NCI-H2227 (cell line): ENCODE results near the gene TOLLIP.
"Not testable (repeated sequence)": the region's sequence is repeated elsewhere in the genome, so short reads cannot be mapped to it uniquely, and the experiment has no call there.

Source experiments
- DNase-seq: peaks from one replicate; lab custom pipeline; 2025; ENCODE audit not compliant: unreplicated experiment; lab: John Stamatoyannopoulos, UW

Gene TOLLIP

GRCh38 chr11:1266976-1267375, 42.5 kb downstream of the TOLLIP start:
- not testable (repeated sequence) for DNase-seq

DNA sequence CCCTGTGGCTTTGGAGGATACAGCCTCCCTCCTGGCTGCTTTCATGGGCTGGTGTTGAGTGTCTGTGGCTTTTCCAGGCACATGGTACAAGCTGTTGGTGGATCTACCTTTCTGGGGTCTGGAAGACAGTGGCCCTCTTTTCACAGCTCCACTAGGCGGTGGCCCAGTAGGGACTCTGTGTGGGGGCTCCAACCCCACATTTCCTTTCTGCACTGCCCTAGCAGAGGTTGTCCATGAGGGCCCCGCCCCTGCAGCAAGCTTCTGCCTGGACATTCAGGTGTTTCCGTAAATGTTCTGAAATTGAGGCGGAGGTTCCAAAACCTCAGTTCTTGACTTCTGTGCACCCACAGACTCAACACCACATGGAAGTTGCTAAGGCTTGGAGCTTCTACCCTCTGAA, 44.0 kb downstream of the TOLLIP start:
- not testable (repeated sequence) for DNase-seq

- DNase-seq, result not testable (repeated sequence)
Observed at GRCh38 chr11:1264444-1264843, 45.0 kb downstream of the TOLLIP start.

GRCh38 chr11:1263010-1263409, 46.4 kb downstream of the TOLLIP start:
- DNase-seq, result no peak

DNA sequence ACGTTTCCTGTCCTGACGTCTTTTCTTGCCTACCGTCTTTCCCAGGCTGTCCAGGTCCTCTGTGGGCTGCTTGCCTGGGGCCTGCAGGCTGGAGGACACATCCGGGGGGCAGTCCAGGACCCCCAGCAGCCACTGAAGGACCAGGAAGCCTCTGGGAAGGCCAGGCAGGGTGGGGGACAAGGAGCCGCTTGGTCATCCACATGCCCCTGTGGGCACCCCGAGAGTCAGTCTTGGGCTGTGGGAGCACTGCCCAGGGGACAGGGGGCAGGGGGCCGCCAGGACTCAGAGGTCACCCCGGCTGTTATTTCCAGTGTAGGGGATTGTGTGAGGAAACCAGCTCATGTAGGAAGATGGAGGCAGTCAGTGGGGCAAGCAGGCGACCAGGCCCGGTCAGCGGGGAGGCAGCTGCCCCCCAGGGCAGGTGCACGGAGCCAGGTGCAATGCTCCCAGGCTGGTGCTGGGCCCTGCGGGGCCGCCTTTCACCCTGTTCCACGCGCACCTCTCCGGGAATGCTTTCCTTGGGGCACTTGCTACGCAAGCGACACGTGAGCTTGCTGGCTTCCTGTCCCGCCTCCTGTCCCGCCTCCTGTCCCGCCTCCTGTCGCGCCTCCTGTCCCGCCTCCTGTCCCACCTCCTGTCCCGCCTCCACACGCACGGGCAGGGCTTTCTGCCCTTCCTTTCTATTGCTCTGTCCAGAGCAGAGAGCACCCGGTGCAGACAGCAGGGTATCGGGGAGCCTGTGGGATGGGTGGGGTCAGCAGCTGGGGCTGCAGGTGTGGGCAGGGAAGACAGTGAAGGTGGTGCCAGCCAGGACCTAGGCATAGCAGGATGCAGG, 47.0 kb downstream of the TOLLIP start:
- DNase-seq, result peak; percentile 87

DNA sequence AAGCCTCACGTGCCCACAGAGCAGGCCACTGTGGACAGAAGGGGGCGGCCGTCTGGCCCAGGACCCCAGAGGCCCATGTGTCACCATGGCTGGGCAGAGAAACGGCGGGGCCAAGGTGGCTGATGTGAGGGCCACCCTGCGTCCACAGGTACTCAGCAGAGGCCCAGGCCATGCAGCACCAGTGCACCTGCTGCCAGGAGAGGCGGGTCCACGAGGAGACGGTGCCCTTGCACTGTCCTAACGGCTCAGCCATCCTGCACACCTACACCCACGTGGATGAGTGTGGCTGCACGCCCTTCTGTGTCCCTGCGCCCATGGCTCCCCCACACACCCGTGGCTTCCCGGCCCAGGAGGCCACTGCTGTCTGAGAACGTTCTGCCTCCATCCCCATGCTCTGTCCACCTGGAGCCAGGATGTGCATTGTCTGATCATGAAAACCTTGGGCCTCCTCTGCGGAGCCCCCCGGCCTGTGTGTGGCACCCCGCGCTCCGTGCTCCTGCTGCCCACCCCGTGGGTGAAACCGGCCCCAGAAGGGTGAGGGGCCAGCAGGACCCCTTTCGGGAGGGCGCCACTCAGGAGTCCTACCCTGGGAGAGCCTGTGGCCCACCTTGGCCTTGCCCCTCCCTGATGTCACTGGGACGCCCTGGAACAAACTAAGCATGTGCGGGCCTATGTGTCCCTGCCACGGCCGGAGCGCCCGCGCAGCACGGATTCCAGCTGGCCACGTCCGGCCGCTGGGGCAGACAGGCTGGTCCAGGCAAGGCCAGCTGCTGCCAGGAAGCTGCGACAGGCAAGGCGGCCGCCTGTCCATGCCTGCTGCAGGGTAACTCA, 48.0 kb downstream of the TOLLIP start:
- no peak for DNase-seq

- DNase-seq, result no peak
Observed at GRCh38 chr11:1260620-1261019, 48.8 kb downstream of the TOLLIP start.

DNA sequence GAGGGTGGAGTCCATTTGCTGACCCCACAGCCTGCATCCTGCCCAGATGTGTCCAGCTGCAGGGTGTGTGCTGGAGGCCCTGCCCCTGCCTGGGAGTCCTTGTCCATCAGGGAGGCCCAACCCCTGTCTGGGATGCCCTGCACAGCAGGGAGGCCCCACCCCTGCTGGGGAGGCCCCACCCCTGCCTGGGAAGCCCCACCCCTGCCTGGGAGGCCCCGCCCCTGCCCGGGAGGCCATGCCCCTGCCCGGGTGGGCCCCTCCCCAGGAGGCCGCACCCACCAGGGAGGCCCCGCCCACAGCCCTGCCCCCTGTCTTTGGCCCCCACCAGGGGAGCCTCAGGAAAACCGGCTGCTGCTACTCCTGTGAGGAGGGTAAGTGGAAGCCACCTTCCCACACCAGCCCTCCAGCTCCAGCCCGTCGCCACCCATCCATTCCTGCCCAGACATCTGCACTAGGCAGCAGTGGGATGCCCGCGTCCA, 49.4 kb downstream of the TOLLIP start:
- DNase-seq, result no peak

GRCh38 chr11:1259561-1259960, 49.9 kb downstream of the TOLLIP start:
- DNase-seq, result no peak

DNA sequence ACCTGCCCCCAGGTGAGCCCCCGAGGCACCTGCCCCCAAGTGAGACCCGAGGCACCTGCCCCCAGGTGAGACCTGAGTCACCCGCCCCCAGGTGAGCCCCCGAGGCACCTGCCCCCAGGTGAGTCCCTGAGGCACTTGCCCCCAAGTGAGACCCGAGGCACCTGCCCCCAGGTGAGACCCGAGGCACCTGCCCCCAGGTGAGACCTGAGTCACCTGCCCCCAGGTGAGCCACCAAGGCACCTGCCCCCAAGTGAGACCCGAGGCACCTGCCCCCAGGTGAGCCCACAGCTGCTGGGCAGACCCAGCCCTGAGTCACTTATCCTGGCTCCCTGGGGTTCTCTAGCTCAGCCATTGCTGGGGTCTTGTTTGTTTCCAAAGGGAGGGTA, 50.4 kb downstream of the TOLLIP start:
- DNase-seq, result no peak

- no peak for DNase-seq
Observed at GRCh38 chr11:1258401-1259075, 50.9 kb downstream of the TOLLIP start.

DNA sequence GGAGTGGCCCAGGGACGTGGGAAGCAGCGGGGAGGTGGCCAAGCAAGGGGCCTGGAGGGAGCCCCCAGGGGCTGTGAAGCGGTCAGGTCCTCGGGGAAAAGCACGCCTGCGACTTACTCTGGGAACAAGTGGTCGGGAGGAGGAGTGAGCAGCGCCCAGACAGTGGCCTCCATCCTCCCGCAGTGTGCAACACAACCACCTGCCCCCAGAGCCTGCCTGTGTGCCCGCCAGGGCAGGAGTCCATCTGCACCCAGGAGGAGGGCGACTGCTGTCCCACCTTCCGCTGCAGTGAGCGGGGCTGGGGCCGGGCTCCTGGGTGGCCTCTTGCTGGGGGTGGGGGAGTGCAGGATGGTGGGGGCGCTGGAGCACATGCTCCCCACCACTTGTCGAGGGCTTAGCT, 51.5 kb downstream of the TOLLIP start:
- no peak for DNase-seq

DNA sequence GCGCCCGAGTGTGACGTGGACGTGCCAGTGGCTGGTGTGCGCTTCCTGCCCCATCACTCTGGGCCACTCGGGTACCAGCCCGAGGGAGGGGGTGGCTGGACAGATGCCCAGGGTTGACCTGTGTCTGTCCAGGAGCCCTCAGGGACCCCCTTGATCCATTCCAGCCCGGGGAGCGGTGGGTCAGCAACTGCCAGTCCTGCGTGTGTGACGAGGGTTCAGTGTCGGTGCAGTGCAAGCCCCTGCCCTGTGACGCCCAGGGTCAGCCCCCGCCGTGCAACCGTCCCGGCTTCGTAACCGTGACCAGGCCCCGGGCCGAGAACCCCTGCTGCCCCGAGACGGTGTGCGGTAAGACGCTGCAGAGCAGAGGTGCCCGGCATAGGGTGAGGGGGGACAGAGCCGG, 52.1 kb downstream of the TOLLIP start:
- no peak for DNase-seq

DNA sequence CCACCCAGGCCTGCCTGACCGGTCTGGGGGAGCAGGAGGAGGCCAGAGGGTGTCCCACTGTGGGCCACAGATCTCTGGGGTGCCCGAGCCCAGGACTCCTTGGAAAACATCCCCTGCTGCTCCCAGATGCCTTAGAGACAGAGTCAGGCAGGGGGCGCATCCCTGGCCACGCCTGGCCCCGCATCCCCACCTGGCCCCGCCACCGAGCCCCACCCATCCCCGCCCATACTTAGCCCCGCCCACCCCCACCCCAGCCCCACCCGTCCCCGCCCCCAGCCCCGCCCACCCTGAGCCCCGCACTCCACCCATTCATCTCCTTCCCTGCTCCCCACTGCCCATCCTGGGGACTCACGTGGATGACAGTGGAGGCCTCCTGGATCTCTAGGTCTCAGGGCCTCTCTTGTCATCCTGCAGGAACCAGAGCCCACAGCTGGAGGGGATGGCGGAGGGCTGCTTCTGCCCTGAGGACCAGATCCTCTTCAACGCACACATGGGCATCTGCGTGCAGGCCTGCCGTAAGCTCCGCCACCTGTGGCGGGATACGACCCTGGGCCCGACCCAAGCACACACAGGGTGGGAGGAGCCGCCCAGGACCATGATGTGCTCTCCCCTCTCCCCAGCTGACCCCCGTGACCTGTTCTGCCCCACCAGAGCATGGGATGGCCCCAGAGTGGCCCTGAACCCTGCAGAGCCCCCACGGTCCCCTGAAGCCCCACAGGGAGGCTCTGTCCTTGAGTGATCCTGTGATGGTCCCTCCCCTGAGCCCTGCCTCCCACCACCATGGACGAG, 53.0 kb downstream of the TOLLIP start:
- no peak for DNase-seq

GRCh38 chr11:1255151-1255550, 54.3 kb downstream of the TOLLIP start:
- DNase-seq, result no peak

GRCh38 chr11:1254733-1255132, 54.7 kb downstream of the TOLLIP start:
- no peak for DNase-seq

GRCh38 chr11:1254086-1254648, 55.3 kb downstream of the TOLLIP start:
- no peak for DNase-seq

DNA sequence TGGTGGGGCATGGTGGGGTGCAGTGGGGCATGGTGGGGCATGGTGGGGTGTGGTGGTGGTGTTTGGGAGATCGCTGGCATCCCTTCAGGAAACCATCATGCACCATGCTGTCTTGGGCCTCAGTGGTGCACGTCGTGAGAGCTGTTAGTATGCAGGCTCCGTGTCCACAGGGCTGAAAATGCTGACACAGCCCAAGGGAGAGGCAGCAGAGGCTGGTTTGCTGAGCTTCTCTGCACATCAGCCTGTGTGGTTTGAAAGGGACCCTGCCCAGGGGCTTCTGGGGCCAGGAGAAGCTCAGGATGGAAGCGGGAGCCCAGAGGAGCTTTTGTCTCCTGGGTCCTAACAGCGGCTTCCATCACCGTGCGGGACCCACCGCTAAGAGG, 56.3 kb downstream of the TOLLIP start:
- no peak for DNase-seq

DNA sequence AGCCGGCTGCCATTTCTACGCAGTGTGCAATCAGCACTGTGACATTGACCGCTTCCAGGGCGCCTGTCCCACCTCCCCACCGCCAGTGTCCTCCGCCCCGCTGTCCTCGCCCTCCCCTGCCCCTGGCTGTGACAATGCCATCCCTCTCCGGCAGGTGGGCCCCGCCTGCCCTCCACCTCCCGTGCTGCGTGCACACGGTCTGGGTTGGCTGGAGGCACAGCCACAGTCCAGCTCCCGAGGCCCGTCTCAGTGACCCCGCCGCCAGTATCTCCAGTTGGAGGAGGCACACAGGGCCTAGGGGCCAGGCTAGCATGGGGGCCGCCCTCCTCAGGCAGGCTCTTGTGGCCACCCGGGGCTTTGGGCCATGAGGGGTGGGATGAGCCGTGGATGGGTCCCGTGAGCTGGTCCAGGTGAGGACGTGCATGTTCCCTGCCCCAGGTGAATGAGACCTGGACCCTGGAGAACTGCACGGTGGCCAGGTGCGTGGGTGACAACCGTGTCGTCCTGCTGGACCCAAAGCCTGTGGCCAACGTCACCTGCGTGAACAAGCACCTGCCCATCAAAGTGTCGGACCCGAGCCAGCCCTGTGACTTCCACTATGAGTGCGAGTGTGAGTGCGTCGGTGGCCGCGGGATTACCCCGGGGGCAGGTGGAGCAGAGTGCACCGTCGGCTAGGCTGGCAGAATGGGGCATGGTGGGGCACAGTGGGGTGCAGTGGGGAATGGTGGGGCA, 56.9 kb downstream of the TOLLIP start:
- no peak for DNase-seq
